Glutamatergic neuron (in vitro differentiated cells): ENCODE data around the gene ADAMTS8. TPM values are rescaled to one million over a fixed set of nuclear protein-coding genes. Genes with fewer than 3 reads are reported as not detected.

Experiments
- DNase-seq: peaks from one replicate; pipeline ENCODE4 v3.0.0; 2022
- H3K27ac Mint-ChIP-seq: one replicate; pipeline ENCODE4 v1.8.0; 2020; ENCODE audit warnings: mild to moderate bottlenecking, mixed read lengths, inconsistent platforms; ENCODE audit not compliant: unreplicated experiment
- H3K27me3 Mint-ChIP-seq: one replicate; pipeline ENCODE4 v1.8.0; 2020; ENCODE audit warnings: mild to moderate bottlenecking, moderate library complexity, mixed read lengths, inconsistent platforms; ENCODE audit not compliant: unreplicated experiment
- H3K36me3 Mint-ChIP-seq: one replicate; pipeline ENCODE4 v1.8.0; 2020; ENCODE audit warnings: mild to moderate bottlenecking, mixed read lengths, inconsistent platforms; ENCODE audit not compliant: unreplicated experiment
- H3K4me1 Mint-ChIP-seq: one replicate; pipeline ENCODE4 v1.8.0; 2020; ENCODE audit warnings: mild to moderate bottlenecking, low read depth, mixed read lengths, inconsistent platforms; ENCODE audit not compliant: unreplicated experiment
- H3K4me3 Mint-ChIP-seq: one replicate; pipeline ENCODE4 v1.8.0; 2020; ENCODE audit warnings: mild to moderate bottlenecking, mixed read lengths, inconsistent platforms; ENCODE audit not compliant: unreplicated experiment
- H3K9me3 Mint-ChIP-seq: one replicate; pipeline ENCODE4 v1.8.0; 2020; ENCODE audit warnings: mild to moderate bottlenecking, moderate library complexity, mixed read lengths, inconsistent platforms; ENCODE audit not compliant: unreplicated experiment
- total RNA-seq: library from RNA; stranded (reverse); fragmentation: NEBNext Ultra II Directional; extraction: Animal tissue kit (Norgen Biotek cat#: 25700); gene quantifications from one replicate; pipeline ENCODE4 v1.2.1, GENCODE V29; 2021; ENCODE audit not compliant: unreplicated experiment
- TF ChIP-seq, protein P1 (sequence below): fragments of 200-600 bp; sonication (generic); IDR thresholded peaks from one replicate; pipeline ENCODE4 v1.5.0; 2021; ENCODE audit not compliant: partially characterized antibody, unreplicated experiment

ADAMTS8 gene
- total RNA-seq, 1 donor from 2014 or later = 0.32 TPM

- Mint-ChIP-seq H3K27me3 (no peaks in the 10 kb centered on the region), H3K36me3 (no peaks in the 10 kb centered on the region), H3K9me3 (no peaks in the 10 kb centered on the region), H3K27ac (no peak overlapping the region), H3K4me3 (no peak overlapping the region), H3K4me1 (no peaks in the 10 kb centered on the region)
- no peak for DNase-seq
- TF ChIP-seq, protein P1, sequence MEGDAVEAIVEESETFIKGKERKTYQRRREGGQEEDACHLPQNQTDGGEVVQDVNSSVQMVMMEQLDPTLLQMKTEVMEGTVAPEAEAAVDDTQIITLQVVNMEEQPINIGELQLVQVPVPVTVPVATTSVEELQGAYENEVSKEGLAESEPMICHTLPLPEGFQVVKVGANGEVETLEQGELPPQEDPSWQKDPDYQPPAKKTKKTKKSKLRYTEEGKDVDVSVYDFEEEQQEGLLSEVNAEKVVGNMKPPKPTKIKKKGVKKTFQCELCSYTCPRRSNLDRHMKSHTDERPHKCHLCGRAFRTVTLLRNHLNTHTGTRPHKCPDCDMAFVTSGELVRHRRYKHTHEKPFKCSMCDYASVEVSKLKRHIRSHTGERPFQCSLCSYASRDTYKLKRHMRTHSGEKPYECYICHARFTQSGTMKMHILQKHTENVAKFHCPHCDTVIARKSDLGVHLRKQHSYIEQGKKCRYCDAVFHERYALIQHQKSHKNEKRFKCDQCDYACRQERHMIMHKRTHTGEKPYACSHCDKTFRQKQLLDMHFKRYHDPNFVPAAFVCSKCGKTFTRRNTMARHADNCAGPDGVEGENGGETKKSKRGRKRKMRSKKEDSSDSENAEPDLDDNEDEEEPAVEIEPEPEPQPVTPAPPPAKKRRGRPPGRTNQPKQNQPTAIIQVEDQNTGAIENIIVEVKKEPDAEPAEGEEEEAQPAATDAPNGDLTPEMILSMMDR = no peak
Observed at GRCh38 chr11:130467116-130467900, 38.9 kb upstream of the ADAMTS8 start.

DNA sequence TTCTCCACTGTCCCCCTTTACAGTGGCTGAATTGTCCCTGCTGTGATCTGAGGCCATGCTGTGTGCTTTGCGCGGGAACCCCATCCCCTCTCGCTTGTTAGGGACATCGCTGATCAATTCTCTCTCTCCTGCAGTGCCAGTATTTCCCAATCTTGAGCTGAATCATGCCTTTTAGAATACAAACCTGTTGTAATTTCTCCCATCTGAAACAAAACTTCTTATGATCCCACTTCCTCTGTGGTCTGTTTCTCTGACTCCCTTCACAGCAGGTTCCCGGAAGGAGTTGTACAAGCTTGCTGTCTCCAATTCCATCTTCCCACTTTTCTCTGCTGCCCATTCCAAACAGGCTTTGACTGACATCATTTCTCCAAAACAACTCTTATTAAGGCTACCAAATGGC is 36.9 kb upstream of the ADAMTS8 start:
- H3K27ac Mint-ChIP-seq = no peak overlapping the region
- peaks cover 2% of the 10 kb centered on the region for H3K9me3 Mint-ChIP-seq
- H3K27me3 Mint-ChIP-seq = no peaks in the 10 kb centered on the region
- no peaks in the 10 kb centered on the region for H3K4me1 Mint-ChIP-seq
- no peak for DNase-seq
- TF ChIP-seq, protein P1 = no peak
- no peaks in the 10 kb centered on the region for H3K36me3 Mint-ChIP-seq
- no peak overlapping the region for H3K4me3 Mint-ChIP-seq

DNA sequence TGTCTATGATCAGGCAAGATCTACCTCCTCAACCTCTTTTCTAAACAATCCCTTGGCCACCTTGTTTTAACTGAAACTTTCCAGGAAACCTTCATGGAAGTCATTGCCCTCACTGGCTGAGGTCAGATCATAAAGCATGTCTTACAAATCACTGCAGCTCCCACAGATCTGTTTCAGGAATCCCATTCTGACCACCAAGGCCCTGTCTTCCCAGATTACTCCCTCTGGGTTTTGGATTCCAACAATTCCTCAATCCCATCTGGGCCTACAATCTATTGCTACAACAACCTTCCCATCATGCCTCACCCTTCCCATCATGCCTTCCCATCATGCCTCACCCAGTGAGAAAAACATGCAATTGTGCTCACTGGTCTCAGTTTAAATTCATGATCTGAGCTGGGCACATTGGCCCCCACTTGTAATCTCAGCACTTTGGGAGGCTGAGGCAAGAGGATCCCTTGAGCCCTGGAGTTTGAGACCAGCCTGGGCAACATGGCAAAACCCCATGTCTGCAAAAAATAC is 35.9 kb upstream of the ADAMTS8 start:
- no peaks in the 10 kb centered on the region for H3K27me3 Mint-ChIP-seq
- TF ChIP-seq, protein P1 = no peak

DNA sequence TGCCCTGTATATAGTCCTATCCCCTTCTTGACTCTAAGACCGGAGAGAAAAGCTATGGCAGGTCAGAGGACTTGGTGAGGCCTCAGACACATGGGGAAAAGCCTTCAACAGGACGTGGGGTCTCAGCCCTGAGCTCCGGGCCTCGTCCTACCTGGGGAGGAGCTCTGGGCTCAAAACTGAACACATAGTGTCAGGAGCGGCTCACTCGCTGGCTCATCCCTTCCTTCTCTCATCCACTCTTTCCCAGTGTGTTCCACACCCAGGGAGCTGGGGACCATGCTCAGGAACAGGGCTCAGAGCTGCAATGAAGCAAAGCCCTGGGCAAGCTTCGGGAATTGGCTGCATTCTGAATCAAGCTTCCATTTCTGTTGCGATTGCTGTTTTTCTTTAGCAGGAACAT is 34.5 kb upstream of the ADAMTS8 start:
- no peak for DNase-seq
- TF ChIP-seq, protein P1 = no peak
- Mint-ChIP-seq H3K9me3 (peaks cover 2% of the 10 kb centered on the region), H3K4me1 (no peaks in the 10 kb centered on the region), H3K27me3 (no peaks in the 10 kb centered on the region), H3K4me3 (no peak overlapping the region), H3K36me3 (no peaks in the 10 kb centered on the region), H3K27ac (no peak overlapping the region)

More for the DNA sequence above, 35.9 kb upstream of the ADAMTS8 start:
- Mint-ChIP-seq H3K4me3 (no peak overlapping the region), H3K4me1 (no peaks in the 10 kb centered on the region), H3K36me3 (no peaks in the 10 kb centered on the region), H3K9me3 (peaks cover 2% of the 10 kb centered on the region), H3K27ac (no peak overlapping the region)
- DNase-seq = no peak
